Measurements from ENCODE around the gene HSD11B1.

Gene HSD11B1

DNA sequence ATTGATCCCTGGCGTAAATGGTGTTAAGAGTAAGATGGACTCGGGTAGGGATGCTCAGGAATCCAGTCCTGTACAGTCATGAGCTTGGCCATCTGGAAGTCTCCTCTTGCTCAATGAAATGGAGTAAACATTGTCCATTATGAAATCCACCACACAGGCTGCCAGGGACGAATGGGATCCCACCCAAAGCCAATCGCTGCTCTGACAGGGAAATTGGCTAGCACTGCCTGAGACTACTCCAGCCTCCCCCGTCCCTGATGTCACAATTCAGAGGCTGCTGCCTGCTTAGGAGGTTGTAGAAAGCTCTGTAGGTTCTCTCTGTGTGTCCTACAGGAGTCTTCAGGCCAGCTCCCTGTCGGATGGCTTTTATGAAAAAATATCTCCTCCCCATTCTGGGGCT is at the start of gene HSD11B1:
HSD11B1 (plus strand) TSS at position 263 of the 400 bp plus-strand sequence; CDS start at position 360, 97 bp downstream.
- DNase-seq: no peak

DNA sequence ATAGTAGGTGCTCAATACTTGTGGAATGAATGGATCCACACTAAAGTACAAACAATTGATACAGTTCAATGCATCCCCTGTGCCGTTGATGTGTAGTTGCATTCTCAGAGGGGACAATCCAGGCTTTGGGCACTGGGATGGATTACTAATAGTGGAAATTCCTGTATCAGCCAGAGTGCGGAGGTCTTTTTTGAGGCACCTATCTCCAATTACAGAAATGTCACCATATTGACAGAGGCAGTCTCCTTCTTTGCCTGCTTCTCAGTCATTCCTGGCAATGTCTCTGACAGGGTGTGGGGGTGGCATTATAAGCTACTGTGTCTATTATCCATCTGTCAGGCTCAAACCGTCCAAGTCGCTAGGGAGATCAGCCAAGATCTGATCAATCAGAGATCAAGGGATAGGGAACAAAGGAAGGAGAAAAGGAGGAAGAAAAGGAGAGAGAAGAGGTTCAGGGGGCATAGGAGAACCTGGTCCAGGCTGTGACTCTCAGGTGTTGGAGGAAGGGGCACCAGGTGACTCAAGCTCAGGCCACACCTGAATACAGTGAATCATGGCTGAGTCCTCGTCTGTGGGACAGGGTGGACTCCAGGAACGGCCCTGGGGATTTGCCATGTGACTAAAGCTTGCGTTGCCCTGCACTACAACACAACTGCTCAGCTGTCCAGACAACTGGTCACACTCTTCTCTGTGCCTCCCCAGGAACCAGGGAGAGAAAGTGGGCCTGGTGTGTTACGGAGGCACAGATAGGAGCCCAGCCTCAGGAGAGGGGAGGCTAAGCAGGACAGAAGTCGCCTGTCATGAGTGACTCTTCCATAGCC is 49.0 kb upstream of the HSD11B1 start:
- no peak for DNase-seq

DNA sequence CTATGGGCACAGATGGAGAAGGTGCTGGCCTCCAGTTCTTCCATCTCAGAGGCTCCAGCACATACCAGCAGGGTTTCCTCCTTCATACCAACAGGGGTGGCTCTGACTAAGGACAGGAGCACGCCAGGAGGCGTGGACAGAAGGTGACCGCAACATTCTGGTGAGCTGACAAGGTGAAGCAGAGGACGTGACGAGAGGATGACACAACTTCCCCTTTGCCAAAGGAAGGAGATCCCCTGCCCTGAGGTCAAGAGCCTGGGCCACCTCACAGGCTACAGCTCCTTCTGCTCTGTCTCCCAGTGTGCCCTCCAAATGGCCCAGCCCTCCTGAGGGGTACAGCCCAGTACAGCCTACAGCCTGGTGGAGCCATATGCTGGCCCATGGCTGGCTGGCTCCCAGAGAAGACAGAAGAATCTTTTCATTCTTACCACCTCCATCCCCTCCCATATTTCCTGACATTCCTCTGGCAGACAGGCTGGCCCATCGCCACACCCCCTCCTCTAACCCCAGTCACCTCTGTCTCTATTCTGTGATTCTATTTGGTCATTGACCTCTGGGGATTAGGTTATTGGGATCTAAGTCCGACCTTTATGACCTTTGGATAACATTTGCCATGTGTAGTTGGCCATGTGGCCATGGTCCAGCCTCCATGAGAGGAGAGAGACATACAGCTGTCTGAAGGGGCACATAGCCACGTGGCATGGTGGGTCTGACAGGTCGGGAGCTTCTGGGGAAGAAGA is 47.3 kb upstream of the HSD11B1 start:
- no peak for DNase-seq

DNA sequence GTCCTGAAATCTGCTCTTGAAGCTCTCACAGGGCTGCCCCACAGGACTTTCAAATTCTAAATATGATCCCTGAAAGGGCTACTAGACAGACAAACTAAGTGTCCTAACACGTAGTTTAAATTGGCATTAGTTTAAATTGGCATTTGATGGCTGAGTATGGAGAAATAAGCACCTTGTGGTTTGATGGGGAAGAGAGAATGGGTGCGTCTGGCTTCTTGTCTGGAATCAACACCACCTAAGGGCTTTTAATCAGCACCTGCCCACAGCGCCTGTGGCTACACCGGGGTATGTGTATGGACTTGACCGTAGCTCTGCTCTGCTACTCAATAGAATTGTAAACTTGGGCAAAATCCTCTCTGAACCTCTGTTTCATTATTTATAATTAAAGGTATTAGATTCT is 46.7 kb upstream of the HSD11B1 start:
- no peak for DNase-seq

DNA sequence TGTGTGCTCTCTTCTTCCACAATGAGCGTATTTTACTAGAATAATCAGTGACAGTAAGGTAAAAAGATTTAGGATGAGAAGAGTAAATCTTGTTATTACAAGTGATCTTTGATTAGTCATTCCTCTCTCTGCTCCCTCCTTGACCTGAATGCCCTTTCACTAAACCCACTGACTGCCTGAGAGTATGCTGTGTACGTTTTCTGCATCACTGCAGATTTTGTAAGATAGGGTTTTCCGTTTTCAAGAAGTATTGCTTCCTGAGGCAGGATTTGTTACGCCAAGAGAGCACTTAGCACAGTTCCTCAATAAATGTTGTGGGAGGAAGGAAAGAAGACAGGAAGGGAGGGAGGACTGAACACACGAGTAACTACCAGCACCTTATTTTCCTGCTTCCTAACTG is 44.7 kb upstream of the HSD11B1 start:
- DNase-seq: no peak

DNA sequence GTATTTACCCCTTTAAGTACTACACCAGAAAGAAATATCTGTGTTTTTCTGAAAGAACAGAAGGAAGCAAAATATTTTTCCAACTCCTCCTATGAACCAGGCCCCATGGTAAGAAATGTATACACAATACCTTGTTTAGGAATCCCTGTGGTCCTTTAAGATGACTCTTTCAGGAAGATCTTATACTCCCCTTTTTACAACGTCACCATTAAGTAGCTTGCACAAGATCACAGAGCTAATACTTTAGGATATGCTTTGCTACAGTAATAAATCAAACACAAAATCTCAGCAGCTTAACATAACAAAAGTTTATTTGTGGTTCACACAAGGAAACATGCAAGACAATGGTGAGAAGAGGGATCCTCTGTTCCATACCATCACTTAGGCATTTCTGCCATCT is 43.6 kb upstream of the HSD11B1 start:
- DNase-seq: no peak

DNA sequence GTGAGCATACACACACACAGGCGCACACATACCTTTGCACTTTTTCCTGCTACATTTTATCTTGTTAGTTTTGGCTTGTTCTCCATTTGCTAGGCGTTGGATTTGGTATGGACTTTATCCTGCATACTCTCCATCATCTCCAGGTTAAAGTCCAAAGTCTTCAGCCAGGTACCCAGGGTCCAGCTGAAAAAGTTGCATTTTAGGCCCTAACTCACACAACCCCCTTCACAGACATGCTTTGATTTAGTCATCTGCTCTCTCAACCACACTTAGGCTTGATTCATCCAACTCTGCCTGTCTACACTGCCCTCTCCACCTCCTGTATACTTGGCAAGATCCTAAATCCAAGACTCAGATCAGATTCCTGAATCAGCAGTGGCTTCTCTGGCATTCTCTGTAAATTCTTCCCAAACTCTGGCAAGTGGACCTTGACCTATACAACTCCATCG is 41.7 kb upstream of the HSD11B1 start:
- no peak for DNase-seq

DNA sequence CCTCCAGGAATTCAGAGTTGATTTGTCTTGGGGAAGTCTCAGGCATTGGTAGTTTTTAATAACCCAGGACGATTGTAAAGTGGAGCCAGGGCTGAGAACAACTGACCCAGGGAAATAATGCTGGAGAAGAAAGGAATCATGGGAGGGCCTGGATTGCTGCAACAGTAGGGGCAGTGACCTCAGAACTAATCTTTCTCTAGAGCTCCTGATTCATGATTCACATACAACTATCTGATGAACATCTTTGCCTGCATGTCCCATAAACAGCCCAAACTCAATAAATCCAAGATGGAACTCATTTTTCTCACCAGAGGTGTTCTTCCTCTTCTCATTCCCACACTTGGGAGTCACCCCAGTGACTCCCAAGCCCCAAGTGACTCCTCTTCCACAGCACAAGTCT is 37.5 kb upstream of the HSD11B1 start:
- DNase-seq: no peak

DNA sequence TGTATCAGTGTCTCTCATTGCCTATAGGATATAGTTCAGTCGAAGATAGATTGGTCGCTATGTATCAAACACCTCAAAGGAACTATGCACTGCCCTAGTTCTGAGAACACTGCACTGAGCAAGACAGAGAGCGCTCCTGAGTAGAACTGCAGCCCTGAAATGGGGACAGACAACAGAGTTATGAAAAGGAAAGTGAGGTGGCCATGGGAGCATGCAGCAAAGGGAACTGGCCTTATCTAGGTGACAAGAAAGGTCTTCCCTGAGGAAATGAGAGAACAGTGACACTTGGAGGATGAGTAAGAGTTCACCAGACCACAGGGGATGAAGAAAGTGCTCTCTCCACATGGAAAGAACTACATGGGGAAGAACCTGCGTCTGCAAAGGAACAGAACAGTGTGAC is 36.9 kb upstream of the HSD11B1 start:
- DNase-seq: no peak

DNA sequence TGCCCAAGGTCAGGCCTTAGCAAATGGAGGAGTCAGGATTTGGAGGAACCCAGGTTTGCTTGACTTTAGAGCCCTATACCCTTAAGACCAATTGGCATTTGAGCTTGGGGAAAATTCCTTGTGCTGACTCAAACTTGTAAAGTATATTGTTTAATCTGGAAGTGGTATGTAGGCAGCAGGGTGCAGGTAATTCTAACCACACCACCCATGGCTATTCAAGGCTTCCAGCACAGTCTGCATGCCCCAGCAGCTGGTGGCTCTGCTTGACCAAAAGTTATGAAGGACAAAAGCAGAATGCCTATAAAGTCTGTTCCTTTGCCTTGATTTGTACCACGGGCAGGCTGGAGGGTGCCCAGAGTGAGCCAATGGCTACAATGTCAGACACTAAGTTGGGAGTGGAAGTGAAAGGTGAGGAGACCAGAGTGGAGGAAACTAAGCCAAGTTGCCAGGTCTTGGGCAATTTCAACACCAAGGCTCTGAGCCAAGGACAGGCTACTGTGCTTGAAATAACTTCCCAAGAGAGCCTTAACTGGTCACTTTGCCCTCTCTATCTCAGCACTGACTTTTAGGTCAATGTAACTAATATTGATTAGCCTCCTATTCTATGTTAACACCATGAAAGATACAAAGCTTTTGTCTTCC is 34.1 kb upstream of the HSD11B1 start:
- no peak for DNase-seq

DNA sequence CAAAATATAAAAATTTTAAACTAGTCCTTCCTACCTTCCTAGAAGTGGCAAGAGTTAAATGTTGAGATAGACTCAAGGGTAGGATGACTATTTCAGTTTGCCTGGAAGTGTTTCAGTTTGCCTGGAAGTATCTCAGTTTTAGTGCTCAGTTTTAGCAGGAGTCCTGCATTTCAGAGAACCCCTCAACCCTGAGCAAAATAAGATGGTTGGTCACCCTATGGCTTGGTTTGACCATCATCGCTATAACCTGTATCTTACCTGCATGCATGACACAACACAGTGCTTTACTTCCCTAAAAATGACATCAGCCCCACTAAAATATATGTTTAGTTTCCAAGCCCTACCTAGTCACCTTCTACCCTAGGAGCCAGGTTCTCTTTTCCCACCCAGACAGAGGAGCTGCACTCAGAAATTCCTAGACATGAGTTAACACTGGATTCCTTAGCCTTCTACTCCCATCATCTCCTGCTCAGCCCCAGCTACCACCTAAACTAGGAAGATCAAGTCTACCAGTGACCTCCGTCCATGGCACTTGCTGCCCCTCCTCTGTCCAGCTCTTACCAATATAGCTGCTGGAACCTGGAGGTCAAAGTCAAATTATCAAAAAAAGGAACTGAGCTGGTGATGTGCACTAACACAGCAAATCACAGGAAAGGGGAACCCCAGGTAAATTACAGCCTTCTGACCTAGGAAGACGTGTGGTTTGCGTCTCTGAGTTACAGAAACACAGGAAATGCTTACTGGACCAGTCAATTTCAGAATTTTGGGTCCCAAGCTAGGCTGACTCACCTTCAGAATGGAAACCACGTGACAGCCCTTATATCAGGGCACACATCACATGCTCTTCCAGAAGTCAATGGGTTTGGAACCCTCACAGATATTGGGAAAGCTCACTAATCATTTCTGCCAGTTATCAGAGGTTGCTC is 31.7 kb upstream of the HSD11B1 start:
- no peak for DNase-seq

DNA sequence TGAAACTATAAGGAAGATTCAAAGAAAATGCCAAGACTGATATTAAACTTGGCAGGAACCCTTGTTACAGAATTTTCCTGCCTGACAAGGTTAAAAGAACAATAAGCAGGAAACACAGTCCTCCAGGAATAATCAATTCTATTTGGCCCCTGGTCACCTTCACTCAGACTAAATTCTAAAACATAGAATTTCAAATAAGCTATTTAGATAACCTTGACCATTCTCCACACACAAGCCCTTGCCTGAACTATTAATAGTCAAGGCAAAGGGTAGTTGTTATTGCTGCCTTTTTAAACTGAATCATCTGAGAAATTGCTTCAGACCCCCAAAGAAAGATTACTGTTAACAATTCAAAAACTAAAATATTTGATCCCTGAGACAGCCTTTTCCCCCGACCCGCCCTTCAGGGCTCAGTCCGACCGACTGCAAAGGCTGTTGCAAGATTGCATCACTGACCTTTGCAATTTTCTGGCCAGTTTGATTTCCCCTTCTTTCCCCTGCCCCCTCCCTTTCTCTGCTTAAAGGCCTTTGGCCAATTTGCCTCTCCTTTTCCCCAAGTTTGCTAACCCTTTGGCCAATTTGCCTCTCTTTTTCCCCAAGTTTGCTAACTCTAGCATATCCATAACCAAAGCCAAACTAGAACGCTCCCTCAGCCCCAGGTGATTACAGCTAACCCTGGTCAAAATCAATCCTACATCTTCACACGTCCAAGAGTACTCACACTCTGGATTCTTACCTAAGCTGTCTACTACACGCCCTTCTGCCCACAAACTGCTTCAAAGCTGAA is 30.8 kb upstream of the HSD11B1 start:
- no peak for DNase-seq

DNA sequence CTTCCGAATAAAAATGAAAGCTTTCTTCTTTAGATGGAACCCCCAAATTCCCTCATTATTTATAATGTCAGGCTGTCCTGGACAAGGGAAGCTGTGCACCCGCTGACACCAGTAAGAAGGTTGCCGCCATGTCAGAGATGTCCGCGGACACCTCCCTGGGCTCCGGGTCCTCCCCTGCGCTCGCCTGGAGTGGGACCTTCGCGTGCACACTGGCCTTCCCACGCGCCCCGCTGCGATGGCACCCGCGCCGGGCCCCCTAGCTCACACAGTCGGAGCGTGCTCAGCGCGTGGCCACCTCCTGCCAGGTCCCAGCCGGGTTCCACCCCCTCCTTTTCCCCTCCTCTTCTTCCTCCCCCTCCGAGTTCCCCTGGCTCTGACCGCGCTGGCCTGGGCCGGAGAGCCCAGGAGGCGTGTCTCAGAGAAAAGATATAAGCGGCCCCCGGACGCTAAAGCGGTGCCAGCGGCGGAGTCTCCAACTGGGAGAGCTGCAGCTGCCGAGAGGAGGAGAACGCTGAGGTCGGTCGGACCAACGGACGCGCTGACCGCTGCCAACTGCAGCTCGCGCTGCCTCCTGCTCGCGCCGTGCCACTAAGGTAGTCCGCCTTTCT is 29.6 kb upstream of the HSD11B1 start, which contains the start of gene G0S2:
G0S2 (plus strand) TSS at position 456 of the 608 bp plus-strand sequence. CDS start 273 bp downstream, outside the sequence.
- DNase-seq: peak; percentile 76

DNA sequence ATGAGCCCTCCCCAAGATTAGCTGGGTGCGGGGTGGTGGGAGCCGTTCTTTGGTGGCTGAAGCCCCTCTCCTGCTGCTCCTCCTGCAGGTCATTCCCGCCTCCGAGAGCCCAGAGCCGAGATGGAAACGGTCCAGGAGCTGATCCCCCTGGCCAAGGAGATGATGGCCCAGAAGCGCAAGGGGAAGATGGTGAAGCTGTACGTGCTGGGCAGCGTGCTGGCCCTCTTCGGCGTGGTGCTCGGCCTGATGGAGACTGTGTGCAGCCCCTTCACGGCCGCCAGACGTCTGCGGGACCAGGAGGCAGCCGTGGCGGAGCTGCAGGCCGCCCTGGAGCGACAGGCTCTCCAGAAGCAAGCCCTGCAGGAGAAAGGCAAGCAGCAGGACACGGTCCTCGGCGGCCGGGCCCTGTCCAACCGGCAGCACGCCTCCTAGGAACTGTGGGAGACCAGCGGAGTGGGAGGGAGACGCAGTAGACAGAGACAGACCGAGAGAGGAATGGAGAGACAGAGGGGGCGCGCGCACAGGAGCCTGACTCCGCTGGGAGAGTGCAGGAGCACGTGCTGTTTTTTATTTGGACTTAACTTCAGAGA is 29.0 kb upstream of the HSD11B1 start:
- DNase-seq: peak; percentile 70

DNA sequence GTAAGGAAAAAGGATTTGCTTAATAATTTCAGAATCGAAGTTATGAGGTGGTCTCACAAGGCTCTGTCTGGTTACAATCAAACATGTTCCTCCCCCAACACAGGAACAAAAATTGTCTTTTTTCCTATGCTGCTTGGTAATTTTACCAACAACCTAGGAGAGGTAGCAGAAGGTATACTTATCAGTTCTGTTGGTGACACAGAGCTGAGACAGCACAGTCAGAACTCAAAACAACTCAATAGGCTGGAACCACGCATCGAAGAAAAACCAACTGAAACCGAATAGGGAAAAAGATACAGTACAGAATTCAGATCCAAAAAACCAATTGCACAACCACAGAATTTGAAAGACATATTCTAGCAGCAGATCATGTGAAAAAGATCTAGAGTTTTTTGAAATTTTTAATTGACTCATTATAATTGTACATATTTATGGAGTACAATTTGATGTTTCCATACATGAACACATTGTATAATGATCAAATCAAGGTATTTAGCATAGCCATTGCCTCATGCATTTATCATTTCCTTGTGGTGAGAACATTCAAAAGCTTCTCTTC is 25.6 kb upstream of the HSD11B1 start:
- DNase-seq: no peak

DNA sequence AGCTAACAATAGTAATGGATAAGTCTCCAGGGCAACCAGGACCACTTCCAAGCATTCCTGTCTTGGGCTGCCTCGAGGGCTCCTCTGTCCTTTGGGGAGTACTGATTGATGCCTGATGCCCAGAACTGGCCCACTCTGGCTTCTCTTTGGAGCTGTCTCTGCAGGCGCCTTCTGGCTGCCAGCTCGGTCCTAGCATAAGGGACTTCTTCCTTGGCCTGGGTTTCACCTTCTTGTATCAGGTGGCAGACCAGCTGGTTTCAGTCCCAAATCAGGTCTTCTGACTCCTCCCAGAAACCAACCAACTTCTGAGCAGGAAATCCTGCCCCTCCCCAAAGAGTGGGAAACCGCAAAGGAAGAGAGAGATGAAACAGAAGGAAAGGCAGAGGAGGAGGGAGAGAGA is 18.8 kb upstream of the HSD11B1 start:
- no peak for DNase-seq

DNA sequence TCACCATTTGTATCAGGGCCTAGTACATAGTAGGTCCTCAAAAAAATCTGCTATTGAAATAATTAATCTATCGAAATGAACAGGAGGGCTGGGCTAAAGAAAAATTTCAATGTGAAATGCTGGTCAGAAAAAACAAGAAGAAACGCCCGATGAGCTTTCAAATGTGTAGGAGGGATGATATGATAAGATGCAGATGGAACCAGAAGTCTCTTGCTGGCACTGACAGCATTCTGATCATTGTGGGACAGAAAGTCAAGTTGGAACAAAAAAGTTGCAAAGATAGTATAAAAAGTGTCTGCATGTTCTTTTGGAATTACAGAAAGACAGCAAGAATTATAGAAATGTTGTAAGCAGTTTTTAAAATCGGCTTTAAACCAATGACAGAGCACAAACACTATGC is 18.3 kb upstream of the HSD11B1 start:
- no peak for DNase-seq

DNA sequence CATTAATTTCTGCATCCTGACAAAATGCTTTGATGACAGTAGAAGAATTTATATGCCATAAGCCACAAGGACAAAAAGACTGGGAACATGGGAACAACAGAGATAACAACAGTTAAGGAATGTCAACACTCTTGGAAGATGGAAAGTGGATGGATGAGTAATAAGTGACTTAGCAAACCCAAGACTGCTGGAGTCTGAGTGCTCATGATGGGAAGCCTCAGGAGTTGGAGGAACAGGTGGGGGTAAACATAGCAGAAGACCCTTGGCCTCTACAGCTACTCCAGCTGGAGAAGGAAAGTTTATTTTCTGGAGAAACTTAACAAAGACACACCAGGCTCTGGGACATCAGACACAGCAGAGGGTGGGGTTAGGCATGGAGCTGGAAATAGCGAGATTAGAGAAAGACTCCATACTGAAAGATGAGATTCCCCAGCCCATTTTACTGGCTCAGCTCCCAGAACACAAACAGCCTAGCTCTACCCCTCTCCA is 15.9 kb upstream of the HSD11B1 start:
- DNase-seq: no peak

DNA sequence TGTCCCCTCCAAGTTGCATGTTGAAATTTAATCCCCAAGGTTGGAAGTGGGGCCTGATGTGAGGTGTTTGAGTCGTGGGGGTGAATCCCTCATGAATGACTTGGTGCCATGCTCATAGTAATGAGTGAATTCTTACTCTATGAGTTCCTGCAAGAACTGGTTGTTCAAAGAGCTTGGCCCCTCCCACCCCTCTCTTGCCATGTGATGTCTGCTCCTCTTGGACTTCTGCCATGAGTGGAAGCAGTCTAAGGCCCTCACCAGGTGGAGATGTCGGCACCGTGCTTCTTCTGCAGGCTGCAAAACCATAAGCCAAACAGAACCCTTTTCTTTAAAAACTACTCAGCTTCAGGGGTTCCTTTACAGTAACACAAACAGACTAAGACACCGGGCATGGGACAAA is 15.2 kb upstream of the HSD11B1 start:
- DNase-seq: no peak

DNA sequence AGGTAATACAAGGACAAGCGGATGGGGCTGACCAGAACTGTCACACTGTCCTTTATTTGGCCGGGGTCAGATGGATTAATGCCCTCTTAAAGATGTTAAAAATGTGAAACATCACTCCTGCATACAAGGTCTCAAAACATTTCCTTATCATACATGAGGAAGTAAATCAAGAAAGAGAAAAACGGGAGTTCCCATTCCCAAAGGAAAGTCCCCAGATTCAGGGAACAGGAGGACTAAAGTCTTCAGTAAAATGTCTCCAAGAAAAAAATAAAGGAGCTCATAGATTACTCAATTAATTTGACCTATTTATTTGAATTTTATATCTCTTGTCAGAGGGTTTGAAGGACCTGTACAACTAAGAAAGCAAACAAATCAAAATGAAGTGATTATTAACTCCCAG is 13.4 kb upstream of the HSD11B1 start:
- DNase-seq: no peak

Measured in activated CD8-positive, alpha-beta memory T cell treated with anti-CD3 and anti-CD28 coated beads for 24 hours (primary cell).